ENCODE measurements around the gene GOLGA7B.

- TF ChIP-seq CTCF (IDR thresholded peaks at IDR 0.05; ENCODE audit: extremely low read depth in 1 of 2, insufficient read depth in 1 of 2, low read depth in 1 of 2, low read length in 2 of 2), result no peak
- no peak for TF ChIP-seq MYC (IDR thresholded peaks at IDR 0.05; ENCODE audit: low read depth, low read length)
- no peak for TF ChIP-seq POLR2A (IDR thresholded peaks at IDR 0.05; ENCODE audit: low read depth, low read length)
- TF ChIP-seq MAX (IDR thresholded peaks at IDR 0.05; ENCODE audit: insufficient read depth, insufficient read length), result no peak
- no peak for TF ChIP-seq EZH2 (IDR thresholded peaks at IDR 0.05; ENCODE audit: borderline replicate concordance, low read depth, low read length, severe bottlenecking)
Observed at GRCh38 chr10:97913193-97913592, 63.5 kb downstream of the GOLGA7B start.
